ENCODE data around the gene NUDT3.
"Not testable (repeated sequence)": the region's sequence is repeated elsewhere in the genome, so short reads cannot be mapped to it uniquely, and the experiment has no call there.

The NUDT3 gene

GRCh38 chr6:34370361-34370760 lies 22.1 kb downstream of the NUDT3 start:
- DNase-seq (ENCODE audit: low read depth in 2 of 3, low spot score in 1 of 3), result no peak

- DNase-seq (ENCODE audit: low read depth in 2 of 3, low spot score in 1 of 3), result no peak
Measured at GRCh38 chr6:34369385-34369784, 23.1 kb downstream of the NUDT3 start.

DNA sequence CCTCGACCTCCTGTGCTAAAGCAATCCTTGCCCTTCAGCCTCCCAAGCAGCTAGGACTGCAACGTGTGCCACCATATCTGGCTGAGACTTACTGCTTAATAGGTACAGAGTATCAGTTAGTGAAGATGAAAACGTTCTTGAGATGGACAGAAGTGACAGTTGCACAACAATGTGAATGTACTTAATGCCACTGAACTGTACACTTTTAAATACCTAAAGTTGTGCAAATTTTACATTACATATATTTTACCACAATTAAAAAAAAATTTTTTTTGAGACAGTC lies 25.9 kb downstream of the NUDT3 start:
- no peak for DNase-seq (ENCODE audit: low read depth in 2 of 3, low spot score in 1 of 3)

- DNase-seq (ENCODE audit: low read depth in 2 of 3, low spot score in 1 of 3), result not testable (repeated sequence)
Measured at GRCh38 chr6:34365781-34366638, 26.5 kb downstream of the NUDT3 start.

DNA sequence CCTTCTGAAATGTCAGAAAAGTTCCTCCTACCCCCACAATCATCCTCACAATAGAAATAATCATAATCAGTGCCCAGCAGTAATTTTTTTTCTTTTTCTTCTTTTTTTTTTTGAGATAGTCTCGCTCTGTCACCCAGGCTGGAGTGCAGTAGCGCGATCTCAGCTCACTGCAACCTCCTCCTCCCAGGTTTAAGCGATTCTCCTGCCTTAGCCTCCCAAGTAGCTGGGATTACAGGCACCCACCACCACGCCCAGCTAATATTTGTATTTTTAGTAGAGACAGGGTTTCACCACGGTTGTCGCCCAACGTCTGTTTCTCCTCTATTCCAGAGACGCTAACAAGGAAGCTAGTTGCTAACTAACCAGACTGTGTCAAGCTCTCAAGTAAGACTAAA lies 28.8 kb downstream of the NUDT3 start:
- not testable (repeated sequence) for DNase-seq (ENCODE audit: low read depth in 2 of 3, low spot score in 1 of 3)

GRCh38 chr6:34362909-34363680 lies 29.4 kb downstream of the NUDT3 start:
- no peak for DNase-seq (ENCODE audit: low read depth in 2 of 3, low spot score in 1 of 3)

- DNase-seq (ENCODE audit: low read depth in 2 of 3, low spot score in 1 of 3), result no peak
Measured at GRCh38 chr6:34362176-34362575, 30.3 kb downstream of the NUDT3 start.

DNA sequence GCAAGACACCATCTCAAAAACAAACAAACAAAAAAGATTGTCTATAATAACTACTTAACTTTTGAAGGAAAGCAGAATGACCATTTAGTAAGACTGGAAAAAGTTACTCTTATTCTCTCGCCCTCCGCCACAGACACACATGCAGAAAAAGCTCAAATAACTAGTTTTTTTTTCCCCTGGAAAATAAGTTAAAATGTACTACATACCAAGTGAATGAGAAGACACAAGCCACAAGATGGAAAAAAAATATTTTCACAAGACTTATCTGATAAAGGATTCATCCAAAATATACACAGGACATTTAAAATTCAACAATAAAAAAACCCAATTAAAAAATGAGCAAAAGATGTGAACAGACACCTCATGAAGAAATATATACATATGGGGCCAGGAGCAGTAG lies 31.9 kb downstream of the NUDT3 start:
- DNase-seq (ENCODE audit: low read depth in 2 of 3, low spot score in 1 of 3), result no peak

DNA sequence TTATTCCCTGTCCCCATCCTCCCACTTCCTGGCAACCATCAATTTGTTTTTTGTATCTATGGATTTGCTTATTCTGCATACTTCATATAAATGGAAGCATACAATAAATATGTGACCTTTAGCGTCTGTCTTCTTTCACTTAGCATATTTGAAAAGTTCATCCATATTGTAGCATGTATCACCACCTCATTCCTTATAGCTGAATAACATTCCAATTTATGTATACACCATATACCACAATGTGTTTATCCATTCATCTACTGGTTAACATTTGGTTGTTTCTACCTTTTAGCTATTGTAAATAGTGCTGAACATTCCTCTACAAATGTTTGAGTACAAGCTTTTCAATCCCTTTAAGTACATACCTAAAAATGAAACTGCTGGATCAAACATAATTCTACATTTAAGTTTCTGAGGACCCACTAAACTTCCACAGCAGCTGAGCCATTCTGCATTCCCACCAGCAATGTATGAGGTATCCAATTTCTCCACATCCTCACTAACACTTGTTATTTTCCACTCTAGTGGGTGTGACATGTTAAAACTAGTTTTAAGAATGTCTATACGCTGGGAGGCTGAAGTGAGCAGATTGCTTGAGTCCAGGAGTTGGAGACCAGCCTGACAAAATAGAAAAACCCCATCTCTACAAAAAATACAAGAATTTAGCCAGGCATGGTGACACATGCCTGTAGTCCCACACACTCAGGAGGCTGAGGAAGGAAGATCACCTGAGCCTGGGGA lies 32.9 kb downstream of the NUDT3 start:
- no peak for DNase-seq (ENCODE audit: low read depth in 2 of 3, low spot score in 1 of 3)

GRCh38 chr6:34358389-34358905 lies 34.0 kb downstream of the NUDT3 start:
- DNase-seq (ENCODE audit: low read depth in 2 of 3, low spot score in 1 of 3), result no peak

DNA sequence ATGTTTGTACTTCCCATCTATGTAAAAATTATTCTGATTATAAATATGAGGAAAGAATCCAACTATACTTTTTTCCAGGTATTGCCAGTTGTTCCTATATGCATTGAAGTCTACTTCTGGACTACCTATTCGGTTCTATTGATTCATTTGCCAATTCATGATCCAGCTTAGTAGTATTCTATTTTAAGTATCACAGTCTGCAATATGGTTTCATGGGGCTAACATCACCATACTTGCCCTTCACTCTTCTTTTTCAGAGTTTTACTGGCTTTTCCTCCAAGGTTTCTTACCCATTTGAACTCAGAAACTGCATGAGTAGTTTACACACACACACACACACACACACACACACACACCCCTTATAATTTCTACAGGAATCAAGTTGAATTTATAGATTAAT lies 34.5 kb downstream of the NUDT3 start:
- DNase-seq (ENCODE audit: low read depth in 2 of 3, low spot score in 1 of 3), result no peak

- DNase-seq (ENCODE audit: low read depth in 2 of 3, low spot score in 1 of 3), result no peak
Measured at GRCh38 chr6:34355889-34356288, 36.6 kb downstream of the NUDT3 start.

GRCh38 chr6:34354230-34354629 lies 38.2 kb downstream of the NUDT3 start:
- DNase-seq (ENCODE audit: low read depth in 2 of 3, low spot score in 1 of 3), result not testable (repeated sequence)

DNA sequence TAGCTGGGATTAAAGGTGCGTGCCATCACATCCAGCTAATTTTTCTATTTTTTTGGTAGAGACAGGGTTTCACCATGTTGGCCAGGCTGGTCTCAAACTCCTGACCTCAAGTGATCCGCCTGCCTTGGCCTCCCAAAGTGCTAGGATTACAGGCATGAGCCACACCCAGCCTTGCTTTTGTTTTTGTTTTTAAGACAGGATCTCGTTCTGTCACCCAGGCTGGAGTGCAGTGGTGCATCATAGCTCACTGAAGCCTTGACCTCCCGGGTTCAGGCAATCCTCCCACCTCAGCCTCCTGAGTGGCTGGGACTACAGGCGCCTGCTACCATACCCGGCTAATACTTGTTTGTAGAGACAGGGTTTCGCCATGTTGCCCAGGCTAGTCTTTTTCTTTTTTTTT lies 38.9 kb downstream of the NUDT3 start:
- not testable (repeated sequence) for DNase-seq (ENCODE audit: low read depth in 2 of 3, low spot score in 1 of 3)

GRCh38 chr6:34352305-34352937 lies 40.0 kb downstream of the NUDT3 start:
- DNase-seq (ENCODE audit: low read depth in 2 of 3, low spot score in 1 of 3), result no peak

- DNase-seq (ENCODE audit: low read depth in 2 of 3, low spot score in 1 of 3), result no peak
Measured at GRCh38 chr6:34350934-34351217, 41.6 kb downstream of the NUDT3 start.

DNA sequence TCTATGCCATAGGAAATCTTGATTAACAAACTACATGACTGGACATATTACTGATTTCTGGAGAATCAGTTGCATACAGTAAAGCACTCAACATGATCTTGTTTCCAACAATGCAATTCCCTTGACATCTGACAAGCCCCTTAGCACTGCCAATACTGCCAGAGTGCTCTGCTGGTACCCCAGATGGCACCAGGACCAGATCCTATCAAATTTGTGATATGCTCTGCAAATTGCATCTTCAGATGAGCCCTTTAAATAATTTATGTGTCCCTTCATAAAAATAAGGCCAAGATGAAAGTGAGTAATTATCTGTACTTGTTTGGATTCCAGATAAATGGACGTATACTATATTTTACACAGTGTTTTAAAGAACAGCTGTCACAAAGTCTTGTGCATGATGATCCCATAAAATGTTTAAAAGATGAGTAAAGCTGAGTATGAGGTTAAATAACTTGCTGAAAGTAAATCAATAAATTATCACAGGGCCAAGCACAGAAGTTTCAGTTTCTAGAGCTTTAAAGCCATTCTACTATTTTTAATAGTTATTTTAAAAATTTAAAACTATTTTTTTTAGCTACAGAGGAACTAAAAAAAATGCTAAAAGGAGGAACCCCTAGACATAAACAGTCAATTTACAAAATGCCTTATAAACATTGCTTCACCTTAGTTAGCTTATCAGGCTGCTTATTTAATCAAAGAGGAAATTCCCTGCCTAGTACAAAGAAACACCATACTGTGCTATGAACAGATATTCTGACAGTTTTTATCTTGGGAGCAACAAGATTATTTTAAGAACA lies 42.1 kb downstream of the NUDT3 start:
- DNase-seq (ENCODE audit: low read depth in 2 of 3, low spot score in 1 of 3), result no peak

DNA sequence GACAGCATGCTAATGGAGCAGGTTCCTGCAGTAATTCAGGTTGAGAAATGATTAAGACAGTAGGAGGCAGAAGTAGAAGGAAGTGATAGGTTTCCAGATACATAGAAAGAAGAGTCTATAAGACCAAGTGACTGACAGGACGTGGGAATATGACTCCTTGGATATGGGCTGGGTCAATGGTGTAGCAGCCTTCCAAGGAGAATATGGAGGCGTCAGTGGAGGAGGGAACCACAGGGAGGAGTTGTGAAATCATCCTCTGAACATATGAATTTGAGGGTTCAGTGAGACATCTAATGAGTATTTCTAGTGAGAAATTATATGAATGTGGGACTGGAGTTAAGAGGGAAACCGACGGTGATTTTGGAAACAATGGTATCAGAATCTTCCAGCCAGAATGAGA lies 43.3 kb downstream of the NUDT3 start:
- DNase-seq (ENCODE audit: low read depth in 2 of 3, low spot score in 1 of 3), result no peak

GRCh38 chr6:34347303-34347702 lies 45.2 kb downstream of the NUDT3 start:
- DNase-seq (ENCODE audit: low read depth in 2 of 3, low spot score in 1 of 3), result no peak
